ENCODE measurements around the gene AGTPBP1.

AGTPBP1 gene

GRCh38 chr9:85610074-85610860 is 131.5 kb downstream of the AGTPBP1 start:
- Histone ChIP-seq H3K4me2 (ENCODE audit: low read depth, low read length, poor library complexity, severe bottlenecking) (peak overlapping the region; percentile 66), H3K4me1 (ENCODE audit: insufficient read depth, low read length, poor library complexity, severe bottlenecking) (peaks cover 4% of the 10 kb centered on the region), H3K9me3 (ENCODE audit: insufficient read depth, low read depth, low read length) (no peaks in the 10 kb centered on the region), H3F3A (ENCODE audit: low read depth) (no peaks in the 10 kb centered on the region), H3K4me3 (ENCODE audit: low read length, poor library complexity, severe bottlenecking) (peak overlapping the region; percentile 47), H3K36me3 (ENCODE audit: insufficient read depth, low read length) (no peaks in the 10 kb centered on the region), H3K9me2 (replicated peaks; ENCODE audit: low read depth, low read length) (no peaks in the 10 kb centered on the region), H3K27me3 (ENCODE audit: insufficient read depth, low read length, poor library complexity, severe bottlenecking) (no peaks in the 10 kb centered on the region), H3K79me2 (ENCODE audit: insufficient read depth, low read length) (no peaks in the 10 kb centered on the region), H4K20me1 (ENCODE audit: insufficient read depth, low read length, poor library complexity, severe bottlenecking) (no peaks in the 10 kb centered on the region), H3K9ac (ENCODE audit: low read depth, low read length, poor library complexity, severe bottlenecking) (peak overlapping the region; percentile 19), H2AFZ (ENCODE audit: low read length) (0 out of 2 replicates have a peak overlapping the region, but pooled peaks have one; percentile 5)
- no peak for TF ChIP-seq EZH2phosphoT487 (IDR thresholded peaks at IDR 0.05; ENCODE audit: borderline replicate concordance)
- TF ChIP-seq CTCF (conservative IDR thresholded peaks at IDR 0.05; ENCODE audit: low read length), result peak; percentile 92

- no peaks in the 10 kb centered on the region for H3K79me2 ChIP-seq (ENCODE audit: insufficient read depth, low read length)
- no peak overlapping the region for H3K4me3 ChIP-seq (ENCODE audit: low read length, poor library complexity, severe bottlenecking)
- no peaks in the 10 kb centered on the region for H3K9me2 ChIP-seq (replicated peaks; ENCODE audit: low read depth, low read length)
These were observed 135.8 kb downstream of the AGTPBP1 start for GRCh38 chr9:85605905-85606304.

GRCh38 chr9:85603936-85604335 is 137.8 kb downstream of the AGTPBP1 start:
- no peak overlapping the region for H2AFZ ChIP-seq (ENCODE audit: low read length)
- H3K9me3 ChIP-seq (ENCODE audit: insufficient read depth, low read depth, low read length), result no peaks in the 10 kb centered on the region; the same call in 1 of the 2 replicates
- H3K9me2 ChIP-seq (replicated peaks; ENCODE audit: low read depth, low read length), result no peaks in the 10 kb centered on the region
- TF ChIP-seq EZH2phosphoT487 (IDR thresholded peaks at IDR 0.05; ENCODE audit: borderline replicate concordance) (no peak), CTCF (conservative IDR thresholded peaks at IDR 0.05; ENCODE audit: low read length) (no peak)
- H3K79me2 ChIP-seq (ENCODE audit: insufficient read depth, low read length), result no peaks in the 10 kb centered on the region
- peaks cover 5% of the 10 kb centered on the region; the same call in 1 of the 2 replicates for H3K36me3 ChIP-seq (ENCODE audit: insufficient read depth, low read length)
- no peaks in the 10 kb centered on the region for H3F3A ChIP-seq (ENCODE audit: low read depth)
- H3K27me3 ChIP-seq (ENCODE audit: insufficient read depth, low read length, poor library complexity, severe bottlenecking), result no peaks in the 10 kb centered on the region
- H3K4me1 ChIP-seq (ENCODE audit: insufficient read depth, low read length, poor library complexity, severe bottlenecking), result peaks cover 18% of the 10 kb centered on the region
- no peaks in the 10 kb centered on the region for H4K20me1 ChIP-seq (ENCODE audit: insufficient read depth, low read length, poor library complexity, severe bottlenecking)
- no peak overlapping the region for H3K4me3 ChIP-seq (ENCODE audit: low read length, poor library complexity, severe bottlenecking)
- no peak overlapping the region for H3K9ac ChIP-seq (ENCODE audit: low read depth, low read length, poor library complexity, severe bottlenecking)
- H3K4me2 ChIP-seq (ENCODE audit: low read depth, low read length, poor library complexity, severe bottlenecking), result no peak overlapping the region

More at GRCh38 chr9:85605905-85606304, 135.8 kb downstream of the AGTPBP1 start:
- H3K36me3 ChIP-seq (ENCODE audit: insufficient read depth, low read length), result peaks cover 5% of the 10 kb centered on the region; the same call in 1 of the 2 replicates
- no peaks in the 10 kb centered on the region for H3F3A ChIP-seq (ENCODE audit: low read depth)
- peaks cover 11% of the 10 kb centered on the region for H3K4me1 ChIP-seq (ENCODE audit: insufficient read depth, low read length, poor library complexity, severe bottlenecking)
- no peak overlapping the region for H3K4me2 ChIP-seq (ENCODE audit: low read depth, low read length, poor library complexity, severe bottlenecking)
- no peaks in the 10 kb centered on the region; the same call in 1 of the 2 replicates for H3K9me3 ChIP-seq (ENCODE audit: insufficient read depth, low read depth, low read length)
- no peak for TF ChIP-seq EZH2phosphoT487 (IDR thresholded peaks at IDR 0.05; ENCODE audit: borderline replicate concordance)
- no peak for TF ChIP-seq CTCF (conservative IDR thresholded peaks at IDR 0.05; ENCODE audit: low read length)
- H3K27me3 ChIP-seq (ENCODE audit: insufficient read depth, low read length, poor library complexity, severe bottlenecking), result no peaks in the 10 kb centered on the region
- no peak overlapping the region for H2AFZ ChIP-seq (ENCODE audit: low read length)
- H3K9ac ChIP-seq (ENCODE audit: low read depth, low read length, poor library complexity, severe bottlenecking), result no peak overlapping the region
- H4K20me1 ChIP-seq (ENCODE audit: insufficient read depth, low read length, poor library complexity, severe bottlenecking), result no peaks in the 10 kb centered on the region

All from Loucy (cell line).